Keratinocyte (primary cell): ENCODE measurements around the gene C8G. TPM values are rescaled to one million over a fixed set of nuclear protein-coding genes. Genes with fewer than 3 reads are reported as not detected.

Experiments
- DNase-seq: peaks from one replicate; pipeline ENCODE4 v3.0.0-alpha.2; 2011; ENCODE audit warnings: low read depth, missing footprints, low spot score
- FAIRE-seq: peaks from 2 replicates; lab custom pipeline; 2011; peaks lifted over from hg19 to GRCh38; lab: Jason Lieb, UNC
- H2AFZ ChIP-seq: 2 replicates; pipeline ENCODE4 v1.6.0; 2012; ENCODE audit warnings: low read length, control low read depth, inconsistent platforms; ENCODE audit not compliant: control insufficient read depth
- H3K27ac ChIP-seq: 2 replicates; pipeline ENCODE4 v1.5.1; 2011; ENCODE audit warnings: low read length; ENCODE audit not compliant: control insufficient read depth, insufficient read depth
- H3K27me3 ChIP-seq: 3 replicates; pipeline ENCODE4 v1.6.0; 2011; ENCODE audit warnings: low read length; ENCODE audit not compliant: control insufficient read depth, insufficient read depth; ENCODE audit errors: extremely low read depth
- H3K36me3 ChIP-seq, 2 experiments: 2 replicates in 1 of 2; 3 replicates in 1 of 2; pipeline ENCODE4 v1.5.1; 2011; ENCODE audit warnings: low read length in 2 of 2, mild to moderate bottlenecking in 1 of 2; ENCODE audit not compliant: control insufficient read depth in 2 of 2, insufficient read depth in 2 of 2; ENCODE audit errors: extremely low read depth in 1 of 2
- H3K4me1 ChIP-seq: 3 replicates; pipeline ENCODE4 v1.5.1; 2011; ENCODE audit warnings: low read length; ENCODE audit not compliant: control insufficient read depth, insufficient read depth; ENCODE audit errors: extremely low read depth
- H3K4me2 ChIP-seq: 3 replicates; pipeline ENCODE4 v1.6.0; 2011; ENCODE audit warnings: low read depth, low read length; ENCODE audit not compliant: control insufficient read depth, insufficient read depth; ENCODE audit errors: extremely low read depth
- H3K4me3 ChIP-seq, 3 experiments: fragments of 200-600 bp in 1 of 3; sonication (generic) in 1 of 3; 2 replicates in 2 of 3; 3 replicates in 1 of 3; pipeline ENCODE4 v1.5.1; 2011 to 2016; ENCODE audit warnings: low read length in 3 of 3, mild to moderate bottlenecking in 3 of 3, control low read depth in 2 of 3, inconsistent platforms in 1 of 3, low read depth in 1 of 3, mixed read lengths in 1 of 3, mixed run types in 1 of 3, moderate library complexity in 1 of 3; ENCODE audit not compliant: control insufficient read depth in 2 of 3, insufficient read depth in 2 of 3; ENCODE audit errors: extremely low read depth in 1 of 3
- H3K79me2 ChIP-seq: 2 replicates; pipeline ENCODE4 v1.6.0; 2012; ENCODE audit warnings: low read length; ENCODE audit not compliant: control insufficient read depth, insufficient read depth
- H3K9ac ChIP-seq: 3 replicates; pipeline ENCODE4 v1.6.0; 2011; ENCODE audit warnings: low read length; ENCODE audit not compliant: control insufficient read depth, insufficient read depth; ENCODE audit errors: extremely low read depth
- H3K9me1 ChIP-seq: 3 replicates; pipeline ENCODE4 v1.6.0; 2011; ENCODE audit warnings: low read length; ENCODE audit not compliant: control insufficient read depth, insufficient read depth; ENCODE audit errors: extremely low read depth
- H3K9me3 ChIP-seq: 2 replicates; pipeline ENCODE4 v1.5.1; 2012; ENCODE audit warnings: low read depth, low read length; ENCODE audit not compliant: control insufficient read depth
- H4K20me1 ChIP-seq: 3 replicates; pipeline ENCODE4 v1.6.0; 2011; ENCODE audit warnings: low read length; ENCODE audit not compliant: control insufficient read depth, insufficient read depth; ENCODE audit errors: extremely low read depth
- EZH2 ChIP-seq: IDR thresholded peaks from one replicate; pipeline ENCODE4 v1.6.1; 2012; ENCODE audit warnings: inconsistent platforms, mild to moderate bottlenecking, low read length, moderate library complexity
- dilution Hi-C: fragments of 300-500 bp; cut with MboI; formaldehyde crosslinking; loops from one replicate; pipeline ENCODE4 v1.7.0; 2020; ENCODE audit warnings: low sequenced_read_pairs; ENCODE audit not compliant: extremely low pct_ligation_motif_present
- polyA plus RNA-seq, 5 experiments: library from polyadenylated mRNA; depleted of rRNA in 3 of 5; stranded (reverse) in 3 of 5; stranded (forward) in 1 of 5; unstranded in 1 of 5; fragments of >200 nt; gene quantifications; 1 replicate in 1 of 5; 2 replicates in 3 of 5; 3 replicates in 1 of 5; pipeline versions ENCODE4 v1.2.1 to v1.2.3, GENCODE V29; 2011 to 2012; ENCODE audit warnings: missing spikeins in 2 of 5, low read depth in 1 of 5, low replicate concordance in 1 of 5
- TF ChIP-seq, protein P1 (sequence below), 3 experiments: IDR thresholded peaks in 1 of 3; conservative IDR thresholded peaks in 1 of 3; optimal IDR thresholded peaks in 1 of 3; 2 replicates in 2 of 3; 3 replicates in 1 of 3; pipeline versions ENCODE3 to v1.5.1; 2011; ENCODE audit warnings: low read length in 3 of 3, mild to moderate bottlenecking in 3 of 3, moderate library complexity in 2 of 3, control low read depth in 1 of 3, inconsistent platforms in 1 of 3; ENCODE audit not compliant: insufficient read depth in 2 of 3; ENCODE audit errors: extremely low read depth in 1 of 3

C8G gene
- polyA plus RNA-seq, 1 donor (not counting 4 experiments of a cell fraction or from before 2014, with no cell fraction given) = 0.24 TPM

DNA sequence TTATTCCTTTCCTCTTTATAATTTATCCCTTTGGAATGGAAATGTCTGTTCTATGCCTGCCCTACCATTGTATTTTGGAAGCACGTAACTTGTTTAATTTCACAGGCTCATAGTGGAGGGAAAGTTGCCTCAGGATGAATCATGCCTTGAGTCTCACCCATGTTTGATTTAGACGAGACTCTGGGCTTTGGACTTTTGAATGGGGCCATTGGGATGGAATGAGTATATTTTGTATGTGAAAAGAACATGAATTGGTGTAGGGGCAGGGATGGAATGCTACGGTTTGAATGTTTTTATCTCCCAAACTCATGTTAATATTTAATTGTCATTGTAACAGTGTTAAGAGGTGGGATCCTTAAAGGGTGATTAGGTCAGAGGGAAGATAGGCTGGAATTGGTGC is 10.8 kb upstream of the C8G start:
- Histone ChIP-seq H3K79me2 (no peaks in the 10 kb centered on the region), H3K4me3 (no peak overlapping the region), H3K4me1 (no peaks in the 10 kb centered on the region), H2AFZ (no peak overlapping the region), H3K36me3 (peaks cover 3% of the 10 kb centered on the region in 2 experiments), H3K27ac (no peak overlapping the region), H3K27me3 (no peaks in the 10 kb centered on the region), H3K9me3 (no peaks in the 10 kb centered on the region), H3K9ac (no peak overlapping the region), H3K9me1 (no peaks in the 10 kb centered on the region), H4K20me1 (no peaks in the 10 kb centered on the region), H3K4me2 (no peak overlapping the region)
- no peak for DNase-seq
- FAIRE-seq = no peak
- dilution Hi-C loops = loop anchor here (25.0 kb wide), 1 partner anchor 122 kb away; the partner anchor contains the start of gene RABL6
- TF ChIP-seq, protein P1, sequence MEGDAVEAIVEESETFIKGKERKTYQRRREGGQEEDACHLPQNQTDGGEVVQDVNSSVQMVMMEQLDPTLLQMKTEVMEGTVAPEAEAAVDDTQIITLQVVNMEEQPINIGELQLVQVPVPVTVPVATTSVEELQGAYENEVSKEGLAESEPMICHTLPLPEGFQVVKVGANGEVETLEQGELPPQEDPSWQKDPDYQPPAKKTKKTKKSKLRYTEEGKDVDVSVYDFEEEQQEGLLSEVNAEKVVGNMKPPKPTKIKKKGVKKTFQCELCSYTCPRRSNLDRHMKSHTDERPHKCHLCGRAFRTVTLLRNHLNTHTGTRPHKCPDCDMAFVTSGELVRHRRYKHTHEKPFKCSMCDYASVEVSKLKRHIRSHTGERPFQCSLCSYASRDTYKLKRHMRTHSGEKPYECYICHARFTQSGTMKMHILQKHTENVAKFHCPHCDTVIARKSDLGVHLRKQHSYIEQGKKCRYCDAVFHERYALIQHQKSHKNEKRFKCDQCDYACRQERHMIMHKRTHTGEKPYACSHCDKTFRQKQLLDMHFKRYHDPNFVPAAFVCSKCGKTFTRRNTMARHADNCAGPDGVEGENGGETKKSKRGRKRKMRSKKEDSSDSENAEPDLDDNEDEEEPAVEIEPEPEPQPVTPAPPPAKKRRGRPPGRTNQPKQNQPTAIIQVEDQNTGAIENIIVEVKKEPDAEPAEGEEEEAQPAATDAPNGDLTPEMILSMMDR (optimal IDR thresholded peaks at IDR 0.05 in 1 of 3, IDR thresholded peaks at IDR 0.05 in 1 of 3, conservative IDR thresholded peaks at IDR 0.05 in 1 of 3; ENCODE audit: extremely low read depth in 1 of 3, insufficient read depth in 2 of 3, low read length in 3 of 3) = no peak
- TF ChIP-seq EZH2 = no peak

DNA sequence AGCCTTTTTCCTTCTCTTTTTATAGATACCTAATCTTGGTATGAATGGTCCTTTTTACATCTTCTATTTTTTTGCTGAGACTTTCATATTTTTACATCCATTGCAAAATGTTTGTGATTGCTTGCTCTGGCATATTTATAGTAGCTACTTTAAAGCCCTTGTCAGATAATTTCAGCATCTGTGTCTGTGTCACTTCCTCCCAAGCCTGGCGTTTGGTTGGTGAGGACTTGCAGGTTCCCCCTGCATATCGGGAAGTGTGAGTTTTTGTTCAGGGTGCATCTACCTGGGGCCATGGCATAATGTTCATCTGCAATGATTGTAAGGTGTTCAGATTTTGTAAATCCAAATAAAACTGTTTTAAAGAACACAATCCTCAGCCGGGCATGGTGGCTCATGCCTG is 9.4 kb upstream of the C8G start:
- Histone ChIP-seq H3K9ac (no peak overlapping the region), H3K36me3 (peaks cover 9 to 14% of the 10 kb centered on the region in 2 experiments), H3K27me3 (no peaks in the 10 kb centered on the region), H3K9me1 (no peaks in the 10 kb centered on the region), H3K79me2 (no peaks in the 10 kb centered on the region), H4K20me1 (no peaks in the 10 kb centered on the region), H3K27ac (no peak overlapping the region), H3K4me3 (no peak overlapping the region), H3K4me2 (no peak overlapping the region), H3K4me1 (no peaks in the 10 kb centered on the region), H3K9me3 (no peaks in the 10 kb centered on the region), H2AFZ (no peak overlapping the region)
- dilution Hi-C loops = loop anchor here (25.0 kb wide), 1 partner anchor 123 kb away; the partner anchor contains the start of gene RABL6
- no peak for FAIRE-seq
- TF ChIP-seq, protein P1 (optimal IDR thresholded peaks at IDR 0.05 in 1 of 3, IDR thresholded peaks at IDR 0.05 in 1 of 3, conservative IDR thresholded peaks at IDR 0.05 in 1 of 3; ENCODE audit: extremely low read depth in 1 of 3, insufficient read depth in 2 of 3, low read length in 3 of 3) = no peak
- TF ChIP-seq EZH2 = no peak
- no peak for DNase-seq
